ENCODE data around the gene SCN4A. TPM values are rescaled to one million over a fixed set of nuclear protein-coding genes. Genes with fewer than 3 reads are reported as not detected.
A peak's percentile ranks its signal among the peaks of the same experiment; 100 is the strongest.

The SCN4A gene
- total and polyA plus RNA-seq, 2 of the 13 experiments (the other 11 are each of a cell fraction or from before 2014, with no cell fraction given) = 0.02 to 0.03 TPM

DNA sequence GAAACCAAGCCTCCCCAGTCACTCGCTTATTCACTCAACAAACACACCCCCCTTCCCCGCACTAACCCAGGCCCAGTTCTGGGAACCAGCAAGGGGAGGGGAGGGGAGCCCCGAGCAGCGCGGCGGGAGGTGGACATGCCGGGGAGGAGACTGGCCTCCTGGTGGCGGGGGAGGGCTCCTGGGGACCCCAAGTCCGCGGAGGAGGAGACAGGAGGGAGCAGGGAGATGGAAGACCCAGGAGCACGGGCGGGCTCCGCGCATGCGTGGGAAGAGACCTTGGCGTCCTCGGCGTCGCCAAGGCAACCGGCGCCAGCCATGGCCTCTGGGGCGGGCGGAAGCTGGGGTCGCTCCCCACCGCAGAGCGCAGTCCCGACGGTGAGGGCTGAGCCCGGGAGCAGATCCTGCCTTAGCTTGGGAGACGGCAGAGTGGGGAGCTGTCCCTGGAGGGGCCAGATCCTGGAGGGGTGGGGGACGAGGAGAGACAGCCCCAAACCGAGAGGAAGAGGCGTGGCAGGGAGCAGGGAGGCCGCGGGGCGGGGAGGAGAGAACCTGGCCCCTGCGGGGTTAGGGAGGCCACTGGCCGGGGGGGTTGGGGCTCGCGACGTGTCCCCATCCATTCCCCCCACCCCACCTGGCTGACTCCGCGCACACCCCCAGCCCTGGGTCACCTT lies 25.5 kb upstream of the SCN4A start, which contains the start of gene PRR29 (continued):
- TF ChIP-seq RAD51 (IDR thresholded peaks at IDR 0.05; ENCODE audit: borderline replicate concordance) = no peak
- peak; percentile 52 for TF ChIP-seq RBM39 (IDR thresholded peaks at IDR 0.05; ENCODE audit: low read depth, low read length, poor library complexity, severe bottlenecking)
- no peak for TF ChIP-seq SCMH1 (CRISPR knock-in tag; IDR thresholded peaks at IDR 0.05; ENCODE audit: borderline replicate concordance)
- TF ChIP-seq CENPT (CRISPR knock-in tag; IDR thresholded peaks at IDR 0.05; ENCODE audit: low read depth) = no peak
- TF ChIP-seq ETV5 (CRISPR knock-in tag; IDR thresholded peaks at IDR 0.05; ENCODE audit: borderline replicate concordance) = peak; percentile 69; the same call in 1 of the 2 replicates
- TF ChIP-seq ZNF629 (CRISPR knock-in tag; conservative IDR thresholded peaks at IDR 0.05) = no peak
- no peak for TF ChIP-seq ZFP1 (CRISPR knock-in tag; IDR thresholded peaks at IDR 0.05)
- TF ChIP-seq, protein P1, sequence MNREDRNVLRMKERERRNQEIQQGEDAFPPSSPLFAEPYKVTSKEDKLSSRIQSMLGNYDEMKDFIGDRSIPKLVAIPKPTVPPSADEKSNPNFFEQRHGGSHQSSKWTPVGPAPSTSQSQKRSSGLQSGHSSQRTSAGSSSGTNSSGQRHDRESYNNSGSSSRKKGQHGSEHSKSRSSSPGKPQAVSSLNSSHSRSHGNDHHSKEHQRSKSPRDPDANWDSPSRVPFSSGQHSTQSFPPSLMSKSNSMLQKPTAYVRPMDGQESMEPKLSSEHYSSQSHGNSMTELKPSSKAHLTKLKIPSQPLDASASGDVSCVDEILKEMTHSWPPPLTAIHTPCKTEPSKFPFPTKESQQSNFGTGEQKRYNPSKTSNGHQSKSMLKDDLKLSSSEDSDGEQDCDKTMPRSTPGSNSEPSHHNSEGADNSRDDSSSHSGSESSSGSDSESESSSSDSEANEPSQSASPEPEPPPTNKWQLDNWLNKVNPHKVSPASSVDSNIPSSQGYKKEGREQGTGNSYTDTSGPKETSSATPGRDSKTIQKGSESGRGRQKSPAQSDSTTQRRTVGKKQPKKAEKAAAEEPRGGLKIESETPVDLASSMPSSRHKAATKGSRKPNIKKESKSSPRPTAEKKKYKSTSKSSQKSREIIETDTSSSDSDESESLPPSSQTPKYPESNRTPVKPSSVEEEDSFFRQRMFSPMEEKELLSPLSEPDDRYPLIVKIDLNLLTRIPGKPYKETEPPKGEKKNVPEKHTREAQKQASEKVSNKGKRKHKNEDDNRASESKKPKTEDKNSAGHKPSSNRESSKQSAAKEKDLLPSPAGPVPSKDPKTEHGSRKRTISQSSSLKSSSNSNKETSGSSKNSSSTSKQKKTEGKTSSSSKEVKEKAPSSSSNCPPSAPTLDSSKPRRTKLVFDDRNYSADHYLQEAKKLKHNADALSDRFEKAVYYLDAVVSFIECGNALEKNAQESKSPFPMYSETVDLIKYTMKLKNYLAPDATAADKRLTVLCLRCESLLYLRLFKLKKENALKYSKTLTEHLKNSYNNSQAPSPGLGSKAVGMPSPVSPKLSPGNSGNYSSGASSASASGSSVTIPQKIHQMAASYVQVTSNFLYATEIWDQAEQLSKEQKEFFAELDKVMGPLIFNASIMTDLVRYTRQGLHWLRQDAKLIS (CRISPR knock-in tag; IDR thresholded peaks at IDR 0.05) = no peak
- TF ChIP-seq, protein P2, sequence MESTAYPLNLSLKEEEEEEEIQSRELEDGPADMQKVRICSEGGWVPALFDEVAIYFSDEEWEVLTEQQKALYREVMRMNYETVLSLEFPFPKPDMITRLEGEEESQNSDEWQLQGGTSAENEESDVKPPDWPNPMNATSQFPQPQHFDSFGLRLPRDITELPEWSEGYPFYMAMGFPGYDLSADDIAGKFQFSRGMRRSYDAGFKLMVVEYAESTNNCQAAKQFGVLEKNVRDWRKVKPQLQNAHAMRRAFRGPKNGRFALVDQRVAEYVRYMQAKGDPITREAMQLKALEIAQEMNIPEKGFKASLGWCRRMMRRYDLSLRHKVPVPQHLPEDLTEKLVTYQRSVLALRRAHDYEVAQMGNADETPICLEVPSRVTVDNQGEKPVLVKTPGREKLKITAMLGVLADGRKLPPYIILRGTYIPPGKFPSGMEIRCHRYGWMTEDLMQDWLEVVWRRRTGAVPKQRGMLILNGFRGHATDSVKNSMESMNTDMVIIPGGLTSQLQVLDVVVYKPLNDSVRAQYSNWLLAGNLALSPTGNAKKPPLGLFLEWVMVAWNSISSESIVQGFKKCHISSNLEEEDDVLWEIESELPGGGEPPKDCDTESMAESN (CRISPR knock-in tag; conservative IDR thresholded peaks at IDR 0.05) = no peak
- peak; percentile 94 for TF ChIP-seq RFX1 (IDR thresholded peaks at IDR 0.05)
- no peak for TF ChIP-seq NKX3-1 (CRISPR knock-in tag; IDR thresholded peaks at IDR 0.05)
- TF ChIP-seq ZSCAN20 (CRISPR knock-in tag; IDR thresholded peaks at IDR 0.05; ENCODE audit: borderline replicate concordance) = no peak
- TF ChIP-seq, protein P3, sequence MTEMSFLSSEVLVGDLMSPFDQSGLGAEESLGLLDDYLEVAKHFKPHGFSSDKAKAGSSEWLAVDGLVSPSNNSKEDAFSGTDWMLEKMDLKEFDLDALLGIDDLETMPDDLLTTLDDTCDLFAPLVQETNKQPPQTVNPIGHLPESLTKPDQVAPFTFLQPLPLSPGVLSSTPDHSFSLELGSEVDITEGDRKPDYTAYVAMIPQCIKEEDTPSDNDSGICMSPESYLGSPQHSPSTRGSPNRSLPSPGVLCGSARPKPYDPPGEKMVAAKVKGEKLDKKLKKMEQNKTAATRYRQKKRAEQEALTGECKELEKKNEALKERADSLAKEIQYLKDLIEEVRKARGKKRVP (CRISPR knock-in tag; IDR thresholded peaks at IDR 0.05) = no peak
- no peak for TF ChIP-seq ZNF558 (CRISPR knock-in tag; IDR thresholded peaks at IDR 0.05; ENCODE audit: borderline replicate concordance)
- no peak for TF ChIP-seq HOXD1 (CRISPR knock-in tag; IDR thresholded peaks at IDR 0.05)
- no peak for TF ChIP-seq CCDC6 (CRISPR knock-in tag; IDR thresholded peaks at IDR 0.05)
- no peak for TF ChIP-seq NBN (conservative IDR thresholded peaks at IDR 0.05)
- TF ChIP-seq ZNF160 (CRISPR knock-in tag; IDR thresholded peaks at IDR 0.05) = no peak
- TF ChIP-seq ZNF616 (CRISPR knock-in tag; IDR thresholded peaks at IDR 0.05; ENCODE audit: low read depth) = peak; percentile 48; the same call in 1 of the 2 replicates
- TF ChIP-seq ZNF543 (CRISPR knock-in tag; IDR thresholded peaks at IDR 0.05) = 0 out of 2 replicates have a peak, but pooled peaks have one; percentile 26
- TF ChIP-seq KDM4B (CRISPR knock-in tag; IDR thresholded peaks at IDR 0.05) = peak; percentile 56; the same call in 1 of the 2 replicates
- TF ChIP-seq RAD21 (CRISPR knock-in tag; IDR thresholded peaks at IDR 0.05) = no peak
- TF ChIP-seq JDP2 (CRISPR knock-in tag; IDR thresholded peaks at IDR 0.05; ENCODE audit: borderline replicate concordance) = no peak
- TF ChIP-seq TSC22D2 (CRISPR knock-in tag; IDR thresholded peaks at IDR 0.05; ENCODE audit: borderline replicate concordance) = no peak

All from HepG2 (cell line).